Pons (tissue), 1 donor: ENCODE measurements around the gene NLRC3.
A peak's percentile ranks its signal among the peaks of the same experiment; 100 is the strongest.

Experiments
- DNase-seq: peaks from one replicate; pipeline ENCODE4 v3.0.0-alpha.2; 2016; ENCODE audit warnings: low spot score

The NLRC3 gene

GRCh38 chr16:3548445-3548844 is 28.8 kb downstream of the NLRC3 start:
- no peak for DNase-seq

GRCh38 chr16:3546986-3547682 is 30.1 kb downstream of the NLRC3 start:
- DNase-seq, result peak; percentile 16

- no peak for DNase-seq
Observed at GRCh38 chr16:3542601-3543373, 34.4 kb downstream of the NLRC3 start.

GRCh38 chr16:3541527-3542155 is 35.6 kb downstream of the NLRC3 start:
- DNase-seq, result no peak

GRCh38 chr16:3538222-3538621 is 39.0 kb downstream of the NLRC3 start:
- DNase-seq, result no peak

- DNase-seq, result peak; percentile 16
Observed at GRCh38 chr16:3536851-3537250, 40.4 kb downstream of the NLRC3 start.

- no peak for DNase-seq
Observed at GRCh38 chr16:3536271-3536731, 40.9 kb downstream of the NLRC3 start.

GRCh38 chr16:3534126-3534525 is 43.1 kb downstream of the NLRC3 start:
- no peak for DNase-seq

GRCh38 chr16:3532741-3533140 is 44.5 kb downstream of the NLRC3 start:
- DNase-seq, result no peak

- DNase-seq, result no peak
Observed at GRCh38 chr16:3530371-3530914, 46.8 kb downstream of the NLRC3 start.

GRCh38 chr16:3529175-3529574 is 48.0 kb downstream of the NLRC3 start:
- DNase-seq, result no peak

- DNase-seq, result no peak
Observed at GRCh38 chr16:3528406-3528805, 48.8 kb downstream of the NLRC3 start.

- peak; percentile 59 for DNase-seq
Observed at GRCh38 chr16:3527216-3527829, 49.9 kb downstream of the NLRC3 start.

GRCh38 chr16:3525951-3526350 is 51.3 kb downstream of the NLRC3 start:
- no peak for DNase-seq

GRCh38 chr16:3523281-3523680 is 53.9 kb downstream of the NLRC3 start:
- DNase-seq, result no peak

- DNase-seq, result no peak
Observed at GRCh38 chr16:3520841-3521240, 56.4 kb downstream of the NLRC3 start.

GRCh38 chr16:3520413-3520812 is 56.8 kb downstream of the NLRC3 start:
- no peak for DNase-seq

GRCh38 chr16:3519581-3519980 is 57.6 kb downstream of the NLRC3 start:
- no peak for DNase-seq

- DNase-seq, result no peak
Observed at GRCh38 chr16:3518986-3519348, 58.2 kb downstream of the NLRC3 start.

GRCh38 chr16:3518292-3518985 is 58.8 kb downstream of the NLRC3 start:
- no peak for DNase-seq

- no peak for DNase-seq
Observed at GRCh38 chr16:3515897-3516296, 61.3 kb downstream of the NLRC3 start.

- no peak for DNase-seq
Observed at GRCh38 chr16:3514621-3515020, 62.6 kb downstream of the NLRC3 start.
